Middle frontal gyrus (tissue), 1 donor: ENCODE results near the gene PRSS33.

Experiments used
- DNase-seq: peaks from one replicate; pipeline ENCODE4 v3.0.0-alpha.2; 2015; ENCODE audit warnings: low spot score; ENCODE audit errors: extremely low spot score

Gene PRSS33

GRCh38 chr16:2777903-2778629 is 9.3 kb downstream of the PRSS33 start:
- no peak for DNase-seq

GRCh38 chr16:2777231-2777902 is 10.0 kb downstream of the PRSS33 start, which contains the start of gene ELOB:
ELOB (minus strand) TSS chr16:2777280; CDS start chr16:2777239, 41 bp downstream.
- peak; percentile 80 for DNase-seq

GRCh38 chr16:2776500-2777139 is 10.7 kb downstream of the PRSS33 start:
- no peak for DNase-seq

- no peak for DNase-seq
These were observed 11.4 kb downstream of the PRSS33 start for GRCh38 chr16:2775765-2776499.

GRCh38 chr16:2775131-2775716 is 12.1 kb downstream of the PRSS33 start:
- DNase-seq = no peak

GRCh38 chr16:2774161-2774891 is 13.0 kb downstream of the PRSS33 start:
- no peak for DNase-seq

- no peak for DNase-seq
These were observed 14.0 kb downstream of the PRSS33 start for GRCh38 chr16:2773188-2773968.

GRCh38 chr16:2771496-2772402 is 15.6 kb downstream of the PRSS33 start:
- DNase-seq = no peak

- no peak for DNase-seq
These were observed 17.1 kb downstream of the PRSS33 start for GRCh38 chr16:2770057-2770951.

GRCh38 chr16:2769675-2770056 is 17.7 kb downstream of the PRSS33 start:
- DNase-seq = no peak

GRCh38 chr16:2769100-2769529 is 18.2 kb downstream of the PRSS33 start:
- DNase-seq = no peak

- DNase-seq = no peak
These were observed 18.8 kb downstream of the PRSS33 start for GRCh38 chr16:2768403-2769089.

GRCh38 chr16:2767891-2768290 is 19.5 kb downstream of the PRSS33 start:
- no peak for DNase-seq

GRCh38 chr16:2767140-2767731 is 20.1 kb downstream of the PRSS33 start:
- DNase-seq = no peak

GRCh38 chr16:2766430-2767139 is 20.8 kb downstream of the PRSS33 start:
- DNase-seq = no peak
